GM12872 (cell line): ENCODE data around the gene PPP1R3A.

Experiments
- CTCF ChIP-seq: IDR thresholded peaks from 3 replicates; pipeline ENCODE4 v1.5.1; 2011; ENCODE audit warnings: low read depth, mild to moderate bottlenecking, low read length, moderate library complexity; ENCODE audit not compliant: insufficient read depth

Gene PPP1R3A

GRCh38 chr7:113936982-113937381 lies 18.2 kb upstream of the PPP1R3A start:
- no peak for TF ChIP-seq CTCF

GRCh38 chr7:113936535-113936934 lies 17.7 kb upstream of the PPP1R3A start:
- no peak for TF ChIP-seq CTCF

- no peak for TF ChIP-seq CTCF
Observed at GRCh38 chr7:113928112-113928511, 9.3 kb upstream of the PPP1R3A start.

- no peak for TF ChIP-seq CTCF
Observed at GRCh38 chr7:113922049-113922448, 3.2 kb upstream of the PPP1R3A start.

- TF ChIP-seq CTCF, result no peak
Observed at GRCh38 chr7:113921363-113921762, 2.6 kb upstream of the PPP1R3A start.

- TF ChIP-seq CTCF, result no peak
Observed at GRCh38 chr7:113917840-113918239, 969 bp downstream of the PPP1R3A start.

- TF ChIP-seq CTCF, result no peak
Observed at GRCh38 chr7:113915956-113916355, 2.9 kb downstream of the PPP1R3A start.

GRCh38 chr7:113912876-113913275 lies 5.9 kb downstream of the PPP1R3A start:
- no peak for TF ChIP-seq CTCF
